HCT116 (cell line): ENCODE results near the gene NUP50. TPM values are rescaled to one million over a fixed set of nuclear protein-coding genes. Genes with fewer than 3 reads are reported as not detected.

Experiments
- ATAC-seq: fragments of 200-7000 bp; cut with Tn5 transposase; 2 replicates; pipeline ENCODE4 v1.9.1; 2020; ENCODE audit warnings: mild to moderate bottlenecking, moderate library complexity
- BruUV-seq: library from RNA; stranded (reverse); fragments of 400-500 nt; replicated peaks from 2 replicates; lab custom pipeline; 2021; lab: Mats Ljungman, UMichigan
- CTCF ChIA-PET: fragments of 300-600 bp; sonication (Branson Sonifier 250); formaldehyde crosslinking; loops from one replicate; lab custom pipeline; 2021; ENCODE audit warnings: antibody characterized with exemption; lab: Charles Lee
- POLR2A ChIA-PET: fragments of 300-600, 350-600 bp; sonication (Branson Sonifier 250); formaldehyde crosslinking; loops from one replicate; lab custom pipeline; 2021; ENCODE audit warnings: antibody characterized with exemption; lab: Charles Lee
- RAD21 ChIA-PET, 2 experiments: fragments of 300-600 bp; sonication (Branson Sonifier 250); formaldehyde crosslinking; loops; one replicate each; lab custom pipeline; 2023; ENCODE audit warnings: low total read pairs in 2 of 2; ENCODE audit not compliant: uncharacterized antibody in 2 of 2, unreplicated experiment in 2 of 2, low non-redundant PET in 1 of 2; lab: Charles Lee
- DNase-seq: peaks from one replicate; pipeline ENCODE4 v3.0.0-alpha.2; 2010; ENCODE audit warnings: low read depth, low spot score
- H2AFZ ChIP-seq: fragments of 200-600 bp; shearing (Covaris generic), sonication (generic); 2 replicates; pipeline ENCODE4 v1.6.1; 2017; ENCODE audit warnings: low read depth, mixed run types, mixed read lengths, antibody characterized with exemption, low read length; ENCODE audit not compliant: poor library complexity, severe bottlenecking
- H3K27ac ChIP-seq: 2 replicates; pipeline ENCODE4 v1.5.1; 2012; ENCODE audit warnings: low read depth, low read length
- H3K27me3 ChIP-seq: fragments of 200-600 bp; sonication (generic); 2 replicates; pipeline ENCODE4 v1.6.1; 2016; ENCODE audit warnings: mixed run types, low read length, mixed read lengths; ENCODE audit not compliant: insufficient read depth
- H3K36me3 ChIP-seq, 2 experiments: fragments of 200-500 bp in 1 of 2; fragments of 200-600 bp in 1 of 2; sonication (Bioruptor generic) in 1 of 2; sonication (generic) in 1 of 2; 2 replicates each; pipeline versions ENCODE4 v1.5.1 to v1.6.1; 2014 to 2016; ENCODE audit warnings: low read length in 2 of 2, inconsistent platforms in 1 of 2, mixed read lengths in 1 of 2, mixed run types in 1 of 2; ENCODE audit not compliant: insufficient read depth in 2 of 2, control insufficient read depth in 1 of 2
- H3K4me1 ChIP-seq, 2 experiments: fragments of 200-600 bp in 1 of 2; sonication (generic) in 1 of 2; 2 replicates each; pipeline versions ENCODE4 v1.5.1 to v1.6.1; 2012 to 2017; ENCODE audit warnings: low read length in 2 of 2, inconsistent platforms in 1 of 2, mild to moderate bottlenecking in 1 of 2, mixed read lengths in 1 of 2, mixed run types in 1 of 2, moderate library complexity in 1 of 2; ENCODE audit not compliant: insufficient read depth in 2 of 2, control insufficient read depth in 1 of 2
- H3K4me2 ChIP-seq: fragments of 200-600 bp; sonication (generic); 2 replicates; pipeline ENCODE4 v1.6.1; 2017; ENCODE audit warnings: mixed run types, low read length, mixed read lengths
- H3K4me3 ChIP-seq, 2 experiments: fragments of 200-600 bp in 1 of 2; sonication (generic) in 1 of 2; replicated peaks in 1 of 2; 2 replicates each; pipeline ENCODE4 v1.5.1; 2011 to 2016; ENCODE audit warnings: low read length in 2 of 2, control low read depth in 1 of 2, low read depth in 1 of 2, mild to moderate bottlenecking in 1 of 2, mixed read lengths in 1 of 2, mixed run types in 1 of 2
- H3K79me2 ChIP-seq: fragments of 200-600 bp; sonication (generic); 2 replicates; pipeline ENCODE4 v1.6.1; 2017; ENCODE audit warnings: mild to moderate bottlenecking, mixed run types, low read length, moderate library complexity, mixed read lengths; ENCODE audit not compliant: insufficient read depth
- H3K9ac ChIP-seq: fragments of 200-600 bp; sonication (generic); 2 replicates; pipeline ENCODE4 v1.6.1; 2016; ENCODE audit warnings: low read length, mixed read lengths
- H3K9me2 ChIP-seq: fragments of 200-600 bp; sonication (generic), shearing (Covaris generic); 2 replicates; pipeline ENCODE4 v1.6.1; 2017; ENCODE audit warnings: mixed run types, mild to moderate bottlenecking, moderate library complexity; ENCODE audit not compliant: insufficient read depth
- H3K9me3 ChIP-seq, 2 experiments: fragments of 200-500 bp in 1 of 2; fragments of 200-600 bp in 1 of 2; sonication (Bioruptor generic) in 1 of 2; sonication (generic) in 1 of 2; 2 replicates each; pipeline ENCODE4 v1.6.1; 2014 to 2017; ENCODE audit warnings: low read length in 2 of 2, mixed read lengths in 2 of 2, inconsistent platforms in 1 of 2, low read depth in 1 of 2, mild to moderate bottlenecking in 1 of 2, mixed run types in 1 of 2, moderate library complexity in 1 of 2; ENCODE audit not compliant: control insufficient read depth in 1 of 2, insufficient read depth in 1 of 2
- H4K20me1 ChIP-seq: fragments of 200-600 bp; sonication (generic), shearing (Covaris generic); 2 replicates; pipeline ENCODE4 v1.6.1; 2017; ENCODE audit warnings: mixed run types, mild to moderate bottlenecking, moderate library complexity; ENCODE audit not compliant: insufficient read depth
- CBX3 ChIP-seq: IDR thresholded peaks from 2 replicates; pipeline ENCODE4 v1.6.1; 2012; ENCODE audit warnings: low read depth
- CEBPB ChIP-seq: IDR thresholded peaks from 2 replicates; pipeline ENCODE4 v1.6.1; 2012; ENCODE audit warnings: low read depth
- CTCF ChIP-seq, 3 experiments: fragments of 200-600 bp in 1 of 3; sonication (generic) in 1 of 3; IDR thresholded peaks in 2 of 3; conservative IDR thresholded peaks in 1 of 3; 2 replicates each; pipeline ENCODE4 v1.5.1; 2012 to 2017; ENCODE audit warnings: low read depth in 2 of 3, low read length in 2 of 3, antibody characterized with exemption in 1 of 3, borderline replicate concordance in 1 of 3, control low read depth in 1 of 3, mild to moderate bottlenecking in 1 of 3, mixed read lengths in 1 of 3, mixed run types in 1 of 3, moderate library complexity in 1 of 3; ENCODE audit not compliant: insufficient read depth in 1 of 3
- ELF1 ChIP-seq: IDR thresholded peaks from 2 replicates; pipeline ENCODE4 v1.6.1; 2012; ENCODE audit warnings: low read depth, borderline replicate concordance
- EZH2 ChIP-seq: fragments of 200-600 bp; sonication (generic); IDR thresholded peaks from 2 replicates; pipeline ENCODE4 v1.6.1; 2017; ENCODE audit warnings: antibody characterized with exemption, mixed run types
- EZH2phosphoT487 ChIP-seq: fragments of 200-600 bp; IDR thresholded peaks from 2 replicates; pipeline ENCODE4 v1.6.1; 2018; ENCODE audit warnings: antibody characterized with exemption, borderline replicate concordance
- FOSL1 ChIP-seq: IDR thresholded peaks from 2 replicates; pipeline ENCODE4 v1.6.1; 2012; ENCODE audit warnings: low read depth
- JUND ChIP-seq: IDR thresholded peaks from 2 replicates; pipeline ENCODE4 v1.6.1; 2012
- MAX ChIP-seq: IDR thresholded peaks from 2 replicates; pipeline ENCODE4 v1.6.1; 2012
- RAD21 ChIP-seq: IDR thresholded peaks from 2 replicates; pipeline ENCODE4 v1.6.1; 2012; ENCODE audit warnings: low read depth, mild to moderate bottlenecking
- REST ChIP-seq: IDR thresholded peaks from 2 replicates; pipeline ENCODE4 v1.6.1; 2012; ENCODE audit warnings: low read depth
- SIN3A ChIP-seq: IDR thresholded peaks from 2 replicates; pipeline ENCODE4 v1.6.1; 2012; ENCODE audit warnings: low read depth
- SRF ChIP-seq: IDR thresholded peaks from 2 replicates; pipeline ENCODE4 v1.6.1; 2012; ENCODE audit warnings: low read depth
- TCF7L2 ChIP-seq: IDR thresholded peaks from 2 replicates; pipeline ENCODE4 v1.7.0; 2011; ENCODE audit warnings: borderline replicate concordance, inconsistent platforms; ENCODE audit not compliant: insufficient read depth, insufficient read length; ENCODE audit errors: extremely low read depth
- YY1 ChIP-seq: IDR thresholded peaks from 2 replicates; pipeline ENCODE4 v1.6.1; 2011; ENCODE audit warnings: low read length, low read depth, moderate library complexity, mild to moderate bottlenecking; ENCODE audit not compliant: insufficient replicate concordance; ENCODE audit errors: extremely low read depth
- ZFX ChIP-seq: fragments of 450-650 bp; IDR thresholded peaks from 2 replicates; pipeline ENCODE4 v1.6.1; 2017
- ZNF274 ChIP-seq: fragments of 200-500 bp; sonication (Bioruptor generic); IDR thresholded peaks from 2 replicates; pipeline ENCODE4 v1.6.1; 2014; ENCODE audit warnings: mild to moderate bottlenecking, low read depth, low read length, inconsistent platforms
- intact Hi-C: fragments of 100-400 bp; cut with micrococcal nuclease; formaldehyde crosslinking; loops from 2 replicates; pipeline ENCODE4 v1.10.0; 2022
- total RNA-seq: library from RNA; stranded (reverse); gene quantifications from one replicate; pipeline ENCODE4 v1.2.1, GENCODE V29; 2021; ENCODE audit not compliant: unreplicated experiment
- TF ChIP-seq, protein P1 (sequence below): IDR thresholded peaks from 2 replicates; pipeline ENCODE4 v1.6.1; 2012

Gene NUP50
- total RNA-seq, 1 experiment from 2014 or later: 102 TPM

GRCh38 chr22:45188779-45189178 lies 25.1 kb downstream of the NUP50 start:
- Histone ChIP-seq H3K4me1 (no peaks in the 10 kb centered on the region; a peak in 1 of 4 replicates), H3K9me2 (no peaks in the 10 kb centered on the region), H3K79me2 (peaks cover 21% of the 10 kb centered on the region), H3K4me2 (no peak overlapping the region), H3K9me3 (no peaks in the 10 kb centered on the region), H4K20me1 (no peaks in the 10 kb centered on the region), H3K4me3 (no peak overlapping the region), H3K27ac (no peak overlapping the region)
- BruUV-seq: no TSS peak
- intact Hi-C loops: no loop called here
- RAD21 ChIA-PET: no interaction called here
- CTCF ChIA-PET: no interaction called here
- TF ChIP-seq SIN3A (no peak), CEBPB (no peak), EZH2phosphoT487 (no peak), ZFX (no peak), ZNF274 (no peak), EZH2 (no peak), CTCF (IDR thresholded peaks at IDR 0.05 in 2 of 3, conservative IDR thresholded peaks at IDR 0.05 in 1 of 3; ENCODE audit: borderline replicate concordance in 1 of 3, insufficient read depth in 1 of 3, low read depth in 2 of 3, low read length in 2 of 3) (no peak), RAD21 (no peak), ELF1 (no peak), MAX (no peak), FOSL1 (no peak), SRF (no peak), CBX3 (no peak), YY1 (no peak), JUND (no peak), TCF7L2 (no peak), REST (no peak)
- TF ChIP-seq, protein P1, sequence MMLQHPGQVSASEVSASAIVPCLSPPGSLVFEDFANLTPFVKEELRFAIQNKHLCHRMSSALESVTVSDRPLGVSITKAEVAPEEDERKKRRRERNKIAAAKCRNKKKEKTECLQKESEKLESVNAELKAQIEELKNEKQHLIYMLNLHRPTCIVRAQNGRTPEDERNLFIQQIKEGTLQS: no peak
- TF ChIP-seq, all 23 proteins: peak for 0
- POLR2A ChIA-PET: no interaction called here
- Histone ChIP-seq H3K36me3 (peaks cover 8 to 28% of the 10 kb centered on the region in 2 experiments; a peak in 3 of 4 replicates), H2AFZ (no peak overlapping the region), H3K9ac (no peak overlapping the region), H3K27me3 (no peaks in the 10 kb centered on the region)
- ATAC-seq (no peak), DNase-seq (no peak)
